HG03460 (cell line): ENCODE data around the gene CFB.
"Not testable (repeated sequence)": the region's sequence is repeated elsewhere in the genome, so short reads cannot be mapped to it uniquely, and the experiment has no call there.

ENCODE experiments used
- ATAC-seq: cut with Tn5 transposase; IDR thresholded peaks from one replicate; pipeline ENCODE4 v1.9.1; 2021; ENCODE audit not compliant: unreplicated experiment

CFB gene

DNA sequence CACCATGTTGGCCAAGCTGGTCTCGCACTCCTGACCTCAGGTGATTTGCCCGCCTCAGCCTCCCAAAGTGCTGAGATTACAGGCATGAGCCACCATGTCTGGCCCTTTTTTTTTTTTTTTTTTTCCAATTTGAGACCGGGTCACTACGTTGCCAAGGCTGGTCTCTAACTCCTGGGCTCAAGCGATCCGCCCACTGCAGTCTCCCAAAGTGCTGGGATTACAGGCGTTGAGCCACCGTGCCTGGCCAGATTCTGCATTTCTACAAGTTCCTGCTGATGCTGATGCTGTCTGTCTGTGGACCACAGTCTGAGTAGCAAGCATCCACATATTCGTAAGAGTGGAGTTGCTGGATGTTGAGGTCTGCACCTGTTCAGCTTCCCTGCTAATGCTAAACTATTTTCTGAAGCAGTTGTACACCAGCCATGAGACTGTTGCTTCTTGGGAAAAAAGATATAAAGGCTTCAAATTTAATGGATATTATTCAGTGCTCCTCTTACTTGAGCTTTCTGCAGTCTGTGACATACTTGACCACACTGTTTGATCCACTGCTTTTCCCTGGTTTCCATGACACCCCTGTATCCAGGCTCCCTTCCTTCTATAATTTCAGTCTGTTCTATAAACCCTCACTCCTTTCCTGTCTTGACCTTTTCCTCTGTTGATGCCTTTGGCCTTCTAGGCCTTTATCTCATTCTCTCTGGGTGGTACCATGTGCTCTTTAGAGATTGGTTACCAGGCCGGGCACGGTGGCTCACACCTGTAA lies 33.9 kb upstream of the CFB start:
- no peak for ATAC-seq

DNA sequence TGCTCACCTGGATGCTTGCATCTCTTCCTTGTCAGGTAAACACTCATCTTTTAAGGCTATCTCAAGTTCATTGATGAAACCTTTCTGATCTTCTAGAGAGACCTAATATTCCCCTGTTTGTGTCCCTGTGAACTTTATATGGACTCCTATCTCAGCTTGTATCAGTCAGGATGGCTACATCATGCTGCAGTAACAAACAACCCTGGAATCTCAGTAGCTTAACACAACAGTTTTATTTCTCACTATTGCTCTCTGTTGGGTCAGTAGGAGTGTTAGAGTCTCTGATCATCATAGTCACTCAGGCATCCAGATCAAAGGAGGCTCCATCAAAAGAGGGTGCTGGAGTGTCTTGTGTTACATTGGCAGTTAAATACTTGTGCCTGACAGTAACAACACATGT lies 30.5 kb upstream of the CFB start:
- ATAC-seq, result no peak

DNA sequence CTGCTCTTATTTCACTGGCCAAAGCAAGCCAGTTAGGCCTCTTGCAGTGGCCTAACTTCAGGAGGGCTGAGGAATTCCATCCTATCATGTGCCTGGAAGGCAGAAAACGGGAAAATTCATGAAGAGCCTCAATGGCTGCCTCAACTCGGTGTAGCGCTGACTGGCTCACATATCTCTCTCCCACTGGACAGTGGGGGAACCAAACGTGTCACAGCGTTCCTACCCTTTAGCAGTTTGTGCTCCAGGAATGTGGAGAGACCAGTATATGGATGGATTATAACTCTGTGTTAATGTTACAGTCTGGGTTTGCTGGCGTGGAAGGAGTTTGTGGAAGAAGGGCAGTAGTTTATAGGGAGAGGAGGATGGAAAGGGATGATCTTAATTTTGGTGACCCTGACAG lies 30.1 kb upstream of the CFB start:
- ATAC-seq, result no peak

DNA sequence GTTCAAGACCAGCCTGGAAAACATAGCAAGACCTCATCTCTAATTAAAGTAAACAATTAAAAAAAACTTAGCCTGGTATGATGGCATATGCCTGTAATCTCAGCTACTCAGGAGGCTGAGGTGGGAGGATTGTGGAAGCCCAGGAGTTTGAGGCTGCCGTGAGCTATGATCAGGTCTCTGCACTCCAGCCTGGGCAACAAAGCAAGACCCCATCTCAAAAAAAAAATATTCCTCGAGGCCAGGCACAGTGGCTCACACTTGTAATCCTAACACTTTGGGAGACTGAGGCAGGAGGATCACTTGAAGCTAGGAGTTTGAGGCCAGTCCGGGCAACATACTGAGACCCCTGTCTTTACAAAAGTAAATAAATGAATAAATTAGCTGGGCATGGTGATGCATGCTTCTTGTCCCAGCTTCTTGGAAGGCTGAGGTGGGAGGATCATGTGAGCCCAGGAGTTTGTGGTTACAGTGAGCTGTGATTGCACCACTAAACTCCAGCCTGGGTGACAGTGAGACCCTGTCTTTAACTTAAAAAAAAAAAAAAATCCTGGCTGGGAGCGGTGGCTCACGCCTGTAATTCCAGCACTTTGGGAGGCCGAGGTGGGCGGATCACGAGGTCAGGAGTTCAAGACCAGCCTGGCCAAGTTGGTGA lies 27.7 kb upstream of the CFB start:
- no peak for ATAC-seq

DNA sequence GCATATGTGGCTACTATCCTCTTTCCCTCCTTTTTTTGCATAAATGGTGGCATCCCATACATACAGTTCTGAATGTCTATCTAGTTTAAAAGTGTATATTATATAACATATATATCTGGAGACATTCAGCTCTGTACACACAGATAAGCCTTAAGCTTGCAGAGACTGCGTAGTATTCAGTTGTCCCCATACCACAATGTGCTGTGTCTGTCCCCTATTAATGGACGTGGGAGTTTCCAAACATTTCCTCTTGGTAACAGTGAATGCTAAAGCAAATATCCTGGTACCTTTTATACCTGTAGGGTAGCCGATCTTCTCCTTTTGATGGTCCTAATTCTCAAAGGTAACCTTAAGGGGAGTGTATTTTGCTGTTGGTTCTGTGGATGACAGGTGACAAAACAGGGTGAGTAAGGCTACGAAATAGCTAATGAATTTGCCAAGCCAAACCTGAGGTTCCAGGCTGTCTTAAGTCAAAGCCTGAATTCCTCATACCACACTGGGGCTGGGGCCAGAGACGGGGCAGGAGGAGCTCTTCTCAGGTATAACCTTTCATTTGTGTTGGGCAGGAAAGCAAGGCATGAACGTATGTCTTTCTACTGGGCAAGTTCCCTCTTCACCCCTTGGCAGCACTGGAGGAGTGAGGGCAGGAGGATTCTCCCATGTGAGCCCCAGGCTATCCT lies 26.1 kb upstream of the CFB start:
- no peak for ATAC-seq

GRCh38 chr6:31920811-31921210 lies 25.1 kb upstream of the CFB start:
- ATAC-seq, result no peak

DNA sequence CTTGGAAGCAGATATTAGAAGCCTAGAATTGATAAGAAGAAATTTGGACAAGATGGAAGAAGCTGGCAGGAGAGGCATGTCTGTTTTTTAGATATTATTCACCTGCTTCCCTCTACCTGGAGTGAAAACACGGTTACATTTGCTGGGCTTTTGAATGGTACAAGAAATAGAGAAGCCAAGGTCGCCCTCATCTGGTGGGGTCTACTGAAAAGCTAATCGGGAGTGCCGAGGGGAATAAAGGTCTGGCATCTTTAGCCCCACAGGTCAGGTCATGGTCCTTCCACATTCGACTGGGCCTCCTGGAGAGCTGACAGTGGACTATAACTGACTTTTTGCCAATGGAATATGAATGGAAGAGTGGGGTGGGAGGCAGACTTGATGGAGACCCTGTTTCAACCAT lies 23.0 kb upstream of the CFB start:
- no peak for ATAC-seq

DNA sequence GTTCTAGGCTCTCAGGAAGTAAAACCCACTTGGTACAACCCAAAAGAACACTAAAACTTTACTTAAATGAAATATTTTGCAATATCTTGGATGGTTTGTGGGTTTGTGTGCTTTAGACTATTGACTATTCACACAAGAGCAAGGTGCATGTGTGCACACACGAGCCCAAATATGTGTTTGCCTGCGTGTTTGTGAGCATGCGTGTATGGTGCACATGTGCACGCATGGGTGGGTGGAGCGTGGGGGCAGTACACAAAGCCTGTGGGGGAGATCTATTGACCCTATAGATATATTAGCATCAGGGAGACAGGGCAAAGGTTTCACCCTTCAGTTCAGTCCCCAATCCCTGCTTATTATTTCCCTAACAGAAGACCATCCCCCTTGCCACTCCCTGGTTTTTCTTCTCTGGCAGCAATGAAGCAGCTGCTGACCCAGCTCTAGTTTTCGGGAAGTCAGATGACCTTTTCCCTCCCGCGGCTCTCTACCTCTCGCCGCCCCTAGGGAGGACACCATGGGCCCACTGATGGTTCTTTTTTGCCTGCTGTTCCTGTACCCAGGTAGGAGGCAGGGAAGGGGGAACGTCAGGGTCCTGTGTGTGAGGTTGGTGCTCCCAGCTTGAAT lies 18.5 kb upstream of the CFB start, which contains the start of gene C2:
TSS of gene C2 (plus strand) at position 476 of the 621 bp plus-strand sequence. CDS start at position 512, 36 bp downstream.
- no peak for ATAC-seq

GRCh38 chr6:31927863-31928671 lies 17.8 kb upstream of the CFB start:
- no peak for ATAC-seq

GRCh38 chr6:31928672-31928939 lies 17.3 kb upstream of the CFB start:
- ATAC-seq, result no peak

GRCh38 chr6:31930962-31931361 lies 14.9 kb upstream of the CFB start:
- ATAC-seq, result no peak

DNA sequence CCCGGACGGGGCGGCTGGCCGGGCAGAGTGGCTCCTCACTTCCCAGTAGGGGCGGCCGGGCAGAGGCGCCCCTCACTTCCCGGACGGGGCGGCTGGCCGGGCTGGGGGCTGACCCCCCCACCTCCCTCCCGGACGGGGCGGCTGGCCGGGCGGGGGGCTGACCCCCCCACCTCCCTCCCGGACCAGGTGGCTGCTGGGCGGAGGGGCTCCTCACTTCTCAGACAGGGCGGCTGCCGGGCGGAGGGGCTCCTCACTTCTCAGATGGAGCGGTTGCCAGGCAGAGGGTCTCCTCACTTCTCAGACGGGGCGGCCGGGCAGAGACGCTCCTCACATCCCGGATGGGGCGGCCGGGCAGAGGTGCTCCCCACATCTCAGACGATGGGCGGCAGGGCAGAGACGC lies 13.8 kb upstream of the CFB start:
- not testable (repeated sequence) for ATAC-seq

GRCh38 chr6:31933537-31933936 lies 12.4 kb upstream of the CFB start:
- no peak for ATAC-seq

- no peak for ATAC-seq
These were observed 10.9 kb upstream of the CFB start for GRCh38 chr6:31935021-31935420.

GRCh38 chr6:31935823-31936222 lies 10.1 kb upstream of the CFB start:
- ATAC-seq, result no peak

DNA sequence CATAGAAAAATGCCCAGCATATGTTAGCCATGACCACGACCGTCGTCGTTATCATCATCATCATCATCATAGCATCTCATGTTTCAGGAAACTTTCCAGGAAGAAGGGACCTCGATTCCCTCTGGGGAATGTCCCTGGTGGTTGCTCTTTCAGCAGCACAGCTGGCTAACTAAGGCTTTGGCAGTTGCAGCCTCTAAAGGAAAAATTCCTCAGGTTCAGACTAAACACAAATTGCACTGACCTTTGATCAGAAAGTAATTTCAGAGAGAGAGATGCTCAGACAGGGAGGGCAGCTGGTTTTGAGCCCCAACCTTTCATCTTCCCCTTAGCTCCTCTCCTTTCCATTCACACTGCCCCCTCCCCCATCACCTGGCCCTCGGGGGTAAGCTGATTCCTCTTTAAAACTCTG lies 5.6 kb upstream of the CFB start:
- ATAC-seq, result no peak

DNA sequence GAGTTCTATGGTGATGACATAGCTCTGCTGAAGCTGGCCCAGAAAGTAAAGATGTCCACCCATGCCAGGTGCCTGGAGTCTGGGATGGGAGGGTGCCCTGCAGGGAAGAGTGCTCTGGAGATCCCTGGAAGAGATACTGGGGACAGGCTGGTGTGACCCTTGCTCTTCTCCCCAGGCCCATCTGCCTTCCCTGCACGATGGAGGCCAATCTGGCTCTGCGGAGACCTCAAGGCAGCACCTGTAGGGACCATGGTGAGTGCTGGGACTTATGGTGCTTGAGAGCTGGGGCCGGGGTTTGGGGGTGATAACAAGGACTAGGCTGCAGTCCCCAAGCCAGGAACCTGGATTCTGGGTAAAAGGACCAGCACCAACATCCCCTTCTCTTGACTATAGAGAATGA lies 2.2 kb upstream of the CFB start:
- no peak for ATAC-seq

DNA sequence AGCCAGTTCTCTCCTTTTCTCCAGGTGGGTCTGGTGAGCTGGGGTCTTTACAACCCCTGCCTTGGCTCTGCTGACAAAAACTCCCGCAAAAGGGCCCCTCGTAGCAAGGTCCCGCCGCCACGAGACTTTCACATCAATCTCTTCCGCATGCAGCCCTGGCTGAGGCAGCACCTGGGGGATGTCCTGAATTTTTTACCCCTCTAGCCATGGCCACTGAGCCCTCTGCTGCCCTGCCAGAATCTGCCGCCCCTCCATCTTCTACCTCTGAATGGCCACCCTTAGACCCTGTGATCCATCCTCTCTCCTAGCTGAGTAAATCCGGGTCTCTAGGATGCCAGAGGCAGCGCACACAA lies 765 bp upstream of the CFB start:
- ATAC-seq, result no peak

GRCh38 chr6:31946370-31946885 lies 533 bp downstream of the CFB start:
- ATAC-seq, result no peak

DNA sequence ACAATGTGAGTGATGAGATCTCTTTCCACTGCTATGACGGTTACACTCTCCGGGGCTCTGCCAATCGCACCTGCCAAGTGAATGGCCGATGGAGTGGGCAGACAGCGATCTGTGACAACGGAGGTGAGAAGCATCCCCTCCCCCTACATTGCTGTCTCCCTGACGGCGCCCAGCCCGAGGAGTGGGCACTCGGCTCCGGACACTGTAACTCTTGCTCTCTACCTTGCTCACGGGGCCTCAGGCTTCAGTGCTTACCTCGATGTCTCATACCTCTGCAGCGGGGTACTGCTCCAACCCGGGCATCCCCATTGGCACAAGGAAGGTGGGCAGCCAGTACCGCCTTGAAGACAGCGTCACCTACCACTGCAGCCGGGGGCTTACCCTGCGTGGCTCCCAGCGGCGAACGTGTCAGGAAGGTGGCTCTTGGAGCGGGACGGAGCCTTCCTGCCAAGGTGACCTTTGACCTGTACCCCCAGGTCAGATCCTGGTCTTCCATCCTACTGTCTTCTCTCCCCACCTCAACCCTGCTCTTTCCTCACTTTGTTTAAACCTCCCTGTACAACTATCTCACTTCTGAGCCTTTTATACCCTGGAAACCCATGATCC lies 1.3 kb downstream of the CFB start:
- no peak for ATAC-seq

DNA sequence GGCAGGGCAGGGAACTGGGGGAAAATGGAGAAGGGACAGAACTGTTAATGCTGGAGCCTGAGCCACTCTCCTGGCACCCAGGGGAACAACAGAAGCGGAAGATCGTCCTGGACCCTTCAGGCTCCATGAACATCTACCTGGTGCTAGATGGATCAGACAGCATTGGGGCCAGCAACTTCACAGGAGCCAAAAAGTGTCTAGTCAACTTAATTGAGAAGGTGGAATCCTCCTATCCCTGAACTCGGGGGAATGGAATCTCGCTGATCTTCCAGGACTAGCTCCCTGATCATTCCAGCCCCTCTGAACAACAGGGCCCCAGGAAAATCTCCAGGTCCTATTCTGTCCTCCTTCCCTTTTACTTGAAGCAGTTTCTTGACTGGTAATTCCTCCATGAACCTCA lies 2.0 kb downstream of the CFB start:
- no peak for ATAC-seq
